ENCODE results near the gene CHERP.

The CHERP gene

GRCh38 chr19:16542045-16542909 is at the start of gene CHERP:
Gene CHERP (minus strand): TSS chr19:16542437. CDS start chr19:16542378, 59 bp downstream.
- Mint-ChIP-seq H3K36me3 (ENCODE audit: low read depth) (peaks cover 24% of the 10 kb centered on the region), H3K9me3 (no peaks in the 10 kb centered on the region), H3K4me1 (ENCODE audit: low read depth) (peaks cover 34% of the 10 kb centered on the region), H3K4me3 (peak within 1 kb of the TSS; percentile 94), H3K27ac (peak within 1 kb of the TSS; percentile 89), H3K27me3 (ENCODE audit: low read depth) (no peaks in the 10 kb centered on the region)

GRCh38 chr19:16590876-16591802 is 48.9 kb upstream of the CHERP start:
- Mint-ChIP-seq H3K36me3 (ENCODE audit: low read depth) (peaks cover 5% of the 10 kb centered on the region), H3K4me3 (no peak overlapping the region), H3K9me3 (no peaks in the 10 kb centered on the region), H3K27me3 (ENCODE audit: low read depth) (no peaks in the 10 kb centered on the region), H3K4me1 (ENCODE audit: low read depth) (peaks cover 78% of the 10 kb centered on the region), H3K27ac (no peak overlapping the region)

DNA sequence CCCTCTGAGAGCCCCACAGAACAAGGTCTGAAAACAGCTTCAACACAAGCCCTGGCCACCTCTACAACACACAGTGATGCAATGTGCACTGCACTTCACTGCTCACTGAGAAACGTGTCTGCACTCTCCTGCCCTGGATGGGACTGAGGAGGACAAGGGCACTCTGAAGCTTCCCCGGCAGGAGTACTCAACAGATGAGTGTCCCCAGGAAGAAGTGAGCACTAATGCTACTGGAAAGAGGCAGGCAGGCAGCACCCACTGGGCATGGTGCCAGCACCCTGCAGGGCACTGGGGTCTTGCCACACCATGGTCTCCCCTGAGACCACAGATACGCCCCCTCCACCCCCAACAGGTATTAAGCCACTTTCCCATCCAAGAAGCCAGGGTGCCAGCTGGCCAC is 47.7 kb upstream of the CHERP start:
- H3K4me3 Mint-ChIP-seq = no peak overlapping the region
- no peaks in the 10 kb centered on the region for H3K27me3 Mint-ChIP-seq (ENCODE audit: low read depth)
- no peaks in the 10 kb centered on the region for H3K9me3 Mint-ChIP-seq
- no peak overlapping the region for H3K27ac Mint-ChIP-seq
- peaks cover 7% of the 10 kb centered on the region for H3K36me3 Mint-ChIP-seq (ENCODE audit: low read depth)
- peaks cover 78% of the 10 kb centered on the region for H3K4me1 Mint-ChIP-seq (ENCODE audit: low read depth)

- no peaks in the 10 kb centered on the region for H3K9me3 Mint-ChIP-seq
- peak overlapping the region; percentile 91 for H3K27ac Mint-ChIP-seq
- H3K4me3 Mint-ChIP-seq = peak overlapping the region; percentile 79
- H3K27me3 Mint-ChIP-seq (ENCODE audit: low read depth) = no peaks in the 10 kb centered on the region
- peaks cover 79% of the 10 kb centered on the region for H3K4me1 Mint-ChIP-seq (ENCODE audit: low read depth)
- peaks cover 7% of the 10 kb centered on the region for H3K36me3 Mint-ChIP-seq (ENCODE audit: low read depth)
Observed at GRCh38 chr19:16588824-16589577, 46.8 kb upstream of the CHERP start.

DNA sequence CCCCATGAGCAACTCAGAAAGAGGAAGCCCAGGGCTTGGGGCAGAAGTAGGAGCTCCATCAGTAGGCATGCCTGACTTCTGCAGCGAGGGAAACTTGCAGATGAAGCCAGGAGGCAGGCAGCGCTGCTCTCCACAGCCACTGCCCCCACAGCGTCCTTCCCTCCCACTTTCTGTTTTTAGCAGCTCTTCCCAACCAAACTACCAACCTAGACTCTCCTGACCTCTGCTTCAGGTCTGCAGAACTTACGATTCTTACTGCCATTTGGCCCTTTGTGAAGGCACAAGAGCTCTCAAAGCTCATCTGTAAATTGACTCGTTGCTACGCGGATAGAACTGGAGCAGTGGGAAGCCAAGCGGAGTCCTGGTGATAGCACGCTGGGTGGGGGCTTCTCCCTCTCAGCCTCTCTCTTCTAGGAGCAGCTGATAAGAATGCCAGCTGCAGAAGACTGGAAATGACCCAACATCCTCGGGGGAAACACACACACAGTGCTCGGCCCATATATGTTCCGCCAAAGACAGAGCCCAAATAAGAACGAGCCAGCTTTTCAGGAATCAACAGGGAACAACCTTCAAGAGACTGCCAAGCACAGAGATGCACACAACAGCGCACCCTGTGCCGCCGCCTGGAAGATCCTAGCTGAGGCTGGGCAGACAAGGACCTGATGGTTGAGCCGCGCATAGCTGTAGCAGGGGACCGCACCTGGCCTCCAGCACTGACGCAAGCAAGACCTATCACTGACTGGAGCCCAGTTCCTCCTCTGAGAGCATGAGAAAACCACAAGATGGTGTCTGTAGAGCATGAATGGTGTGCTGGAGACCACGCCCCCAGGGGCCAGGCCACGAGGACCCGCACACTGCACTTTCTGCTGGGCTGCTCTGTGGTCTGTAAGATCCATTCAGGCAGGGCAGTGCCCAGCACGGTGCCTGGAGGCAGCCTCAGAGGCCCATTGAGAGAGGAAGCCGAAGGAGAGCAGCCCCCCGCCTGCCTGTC is 45.9 kb upstream of the CHERP start:
- no peaks in the 10 kb centered on the region for H3K27me3 Mint-ChIP-seq (ENCODE audit: low read depth)
- H3K4me1 Mint-ChIP-seq (ENCODE audit: low read depth) = peaks cover 79% of the 10 kb centered on the region

DNA sequence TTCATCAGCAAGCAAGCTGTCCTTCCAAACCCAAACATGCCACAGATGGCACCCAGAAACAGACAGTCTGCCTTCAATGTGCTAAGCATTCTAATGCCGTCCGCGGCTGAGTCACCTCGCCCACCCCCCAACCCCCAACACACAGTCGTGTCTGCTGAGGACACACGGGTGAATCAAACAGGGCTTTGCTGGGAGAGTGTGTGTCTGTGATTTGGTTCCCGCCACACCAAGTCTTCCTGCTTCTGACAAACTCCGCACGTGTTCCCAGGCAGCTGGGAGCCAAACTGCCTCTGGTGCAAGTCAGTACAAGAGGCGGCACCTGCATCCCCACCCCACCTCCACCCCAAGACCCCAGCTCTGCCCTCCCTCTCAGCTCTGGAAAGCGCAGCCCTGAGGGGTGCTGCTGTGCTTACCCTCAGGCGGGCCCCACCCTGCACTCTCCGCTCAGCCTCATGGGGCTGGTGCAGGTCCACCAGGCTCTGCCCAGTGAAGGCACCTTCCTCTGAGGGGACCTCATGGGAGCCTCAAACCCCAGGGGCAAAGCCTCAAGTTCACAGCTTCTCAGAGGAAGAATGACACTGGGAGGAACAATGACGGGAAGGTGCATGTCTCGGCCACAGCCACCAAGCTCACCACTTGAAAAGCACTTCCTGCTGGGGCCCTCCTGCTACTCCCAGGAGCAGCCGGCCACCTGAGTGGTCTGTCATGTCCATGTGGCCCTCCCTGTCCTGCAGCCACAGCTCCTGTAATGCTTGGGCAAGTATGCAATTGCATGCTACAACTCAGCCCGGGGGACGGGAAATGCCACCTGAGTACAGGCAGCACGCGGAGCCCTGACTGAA is 45.0 kb upstream of the CHERP start:
- H3K4me3 Mint-ChIP-seq = peak overlapping the region; percentile 79
- H3K27ac Mint-ChIP-seq = peak overlapping the region; percentile 91
- H3K4me1 Mint-ChIP-seq (ENCODE audit: low read depth) = peaks cover 80% of the 10 kb centered on the region
- H3K36me3 Mint-ChIP-seq (ENCODE audit: low read depth) = peaks cover 2% of the 10 kb centered on the region
- H3K27me3 Mint-ChIP-seq (ENCODE audit: low read depth) = no peaks in the 10 kb centered on the region
- H3K9me3 Mint-ChIP-seq = no peaks in the 10 kb centered on the region

More for the DNA sequence above, 45.9 kb upstream of the CHERP start:
- Mint-ChIP-seq H3K27ac (peak overlapping the region; percentile 91), H3K36me3 (ENCODE audit: low read depth) (peaks cover 5% of the 10 kb centered on the region), H3K4me3 (peak overlapping the region; percentile 79), H3K9me3 (no peaks in the 10 kb centered on the region)

DNA sequence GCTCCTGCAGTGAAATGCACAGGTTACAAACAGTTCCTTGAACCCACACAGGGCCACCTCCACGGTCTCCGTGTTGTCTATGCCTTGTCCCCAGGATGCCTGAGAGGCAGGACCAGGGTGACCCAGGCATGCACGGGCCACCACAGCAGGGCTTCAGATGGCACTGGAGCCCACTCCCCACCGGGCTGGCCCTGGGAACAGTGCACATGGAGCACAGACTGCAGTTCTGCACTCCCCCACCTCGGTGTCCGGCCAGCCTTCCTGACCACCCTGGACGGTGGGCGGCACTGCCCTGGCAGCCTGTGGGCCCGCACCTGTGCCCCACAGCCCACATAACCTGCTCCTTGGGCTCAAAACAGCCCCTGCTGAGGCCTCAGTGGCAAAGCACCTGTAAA is 44.2 kb upstream of the CHERP start:
- H3K36me3 Mint-ChIP-seq (ENCODE audit: low read depth) = peaks cover 2% of the 10 kb centered on the region
- peak overlapping the region; percentile 91 for H3K27ac Mint-ChIP-seq
- H3K4me1 Mint-ChIP-seq (ENCODE audit: low read depth) = peaks cover 82% of the 10 kb centered on the region
- no peaks in the 10 kb centered on the region for H3K9me3 Mint-ChIP-seq
- H3K4me3 Mint-ChIP-seq = peak overlapping the region; percentile 79
- H3K27me3 Mint-ChIP-seq (ENCODE audit: low read depth) = no peaks in the 10 kb centered on the region

DNA sequence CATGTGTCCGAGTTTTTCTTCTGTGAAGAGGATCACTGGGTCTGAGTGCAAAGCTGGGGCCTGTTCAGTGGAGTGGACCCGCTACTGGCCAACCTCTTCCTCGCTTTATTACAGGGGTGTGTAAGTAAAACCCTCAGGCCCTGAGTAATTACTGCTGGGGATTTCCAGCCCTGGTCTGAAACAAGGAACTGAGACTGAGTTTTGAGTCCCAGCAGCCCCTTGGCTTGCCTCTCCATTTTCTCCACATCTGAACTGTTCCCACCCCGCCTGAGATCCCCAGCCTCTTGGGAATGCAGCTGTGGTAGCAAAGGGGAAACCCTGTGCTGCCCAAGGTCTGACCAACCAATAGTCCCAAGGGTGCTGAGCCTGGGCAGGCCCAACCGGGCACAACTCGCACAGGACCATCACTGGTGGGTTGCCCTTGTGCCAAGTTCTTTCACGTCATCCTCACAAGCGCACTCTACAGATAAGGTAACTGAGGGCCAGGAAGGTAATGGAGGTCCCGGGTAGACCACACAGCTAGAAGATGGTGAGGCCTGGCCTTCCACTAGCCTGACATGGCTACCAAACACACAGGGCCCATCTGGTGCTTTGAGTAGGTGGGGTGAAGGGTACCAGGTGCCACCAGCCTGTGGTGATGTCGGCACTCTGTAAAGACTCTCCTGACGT is 43.7 kb upstream of the CHERP start:
- Mint-ChIP-seq H3K9me3 (no peaks in the 10 kb centered on the region), H3K36me3 (ENCODE audit: low read depth) (peaks cover 2% of the 10 kb centered on the region), H3K4me3 (peak overlapping the region; percentile 79), H3K4me1 (ENCODE audit: low read depth) (peaks cover 79% of the 10 kb centered on the region), H3K27ac (peak overlapping the region; percentile 91), H3K27me3 (ENCODE audit: low read depth) (no peaks in the 10 kb centered on the region)

- Mint-ChIP-seq H3K27me3 (ENCODE audit: low read depth) (no peaks in the 10 kb centered on the region), H3K27ac (peak overlapping the region; percentile 91), H3K4me3 (peak overlapping the region; percentile 79), H3K36me3 (ENCODE audit: low read depth) (peaks cover 2% of the 10 kb centered on the region), H3K9me3 (no peaks in the 10 kb centered on the region), H3K4me1 (ENCODE audit: low read depth) (peaks cover 79% of the 10 kb centered on the region)
Observed at GRCh38 chr19:16585094-16585801, 43.0 kb upstream of the CHERP start.

- no peaks in the 10 kb centered on the region for H3K9me3 Mint-ChIP-seq
- peaks cover 2% of the 10 kb centered on the region for H3K36me3 Mint-ChIP-seq (ENCODE audit: low read depth)
- H3K27ac Mint-ChIP-seq = peak overlapping the region; percentile 91
- peaks cover 71% of the 10 kb centered on the region for H3K4me1 Mint-ChIP-seq (ENCODE audit: low read depth)
- H3K4me3 Mint-ChIP-seq = peak overlapping the region; percentile 79
- no peaks in the 10 kb centered on the region for H3K27me3 Mint-ChIP-seq (ENCODE audit: low read depth)
Observed at GRCh38 chr19:16584248-16585093, 42.2 kb upstream of the CHERP start.
